GM18868 (cell line): ENCODE data around the gene SLC25A47.
"Not testable (repeated sequence)": the region's sequence is repeated elsewhere in the genome, so short reads cannot be mapped to it uniquely, and the experiment has no call there.

Experiments
- ATAC-seq: cut with Tn5 transposase; IDR thresholded peaks from one replicate; pipeline ENCODE4 v1.9.1; 2021; ENCODE audit warnings: mild to moderate bottlenecking, moderate library complexity; ENCODE audit not compliant: unreplicated experiment

Gene SLC25A47

GRCh38 chr14:100342826-100343225, 19.7 kb downstream of the SLC25A47 start:
- ATAC-seq: not testable (repeated sequence)

DNA sequence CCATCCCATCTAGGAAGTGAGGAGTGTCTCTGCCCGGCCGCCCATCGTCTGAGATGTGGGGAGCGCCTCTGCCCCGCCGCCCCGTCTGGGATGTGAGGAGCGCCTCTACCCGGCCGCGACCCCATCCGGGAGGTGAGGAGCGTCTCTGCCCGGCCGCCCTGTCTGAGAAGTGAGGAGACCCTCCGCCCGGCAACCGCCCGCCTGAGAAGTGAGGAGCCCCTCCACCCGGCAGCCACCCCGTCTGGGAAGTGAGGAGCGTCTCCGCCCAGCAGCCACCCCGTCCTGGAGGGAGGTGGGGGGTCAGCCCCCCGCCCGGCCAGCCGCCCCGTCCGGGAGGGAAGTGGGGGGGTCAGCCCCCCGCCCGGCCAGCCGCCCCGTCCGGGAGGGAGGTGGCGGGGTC, 21.5 kb downstream of the SLC25A47 start:
- not testable (repeated sequence) for ATAC-seq

GRCh38 chr14:100345711-100346110, 22.6 kb downstream of the SLC25A47 start:
- no peak for ATAC-seq

DNA sequence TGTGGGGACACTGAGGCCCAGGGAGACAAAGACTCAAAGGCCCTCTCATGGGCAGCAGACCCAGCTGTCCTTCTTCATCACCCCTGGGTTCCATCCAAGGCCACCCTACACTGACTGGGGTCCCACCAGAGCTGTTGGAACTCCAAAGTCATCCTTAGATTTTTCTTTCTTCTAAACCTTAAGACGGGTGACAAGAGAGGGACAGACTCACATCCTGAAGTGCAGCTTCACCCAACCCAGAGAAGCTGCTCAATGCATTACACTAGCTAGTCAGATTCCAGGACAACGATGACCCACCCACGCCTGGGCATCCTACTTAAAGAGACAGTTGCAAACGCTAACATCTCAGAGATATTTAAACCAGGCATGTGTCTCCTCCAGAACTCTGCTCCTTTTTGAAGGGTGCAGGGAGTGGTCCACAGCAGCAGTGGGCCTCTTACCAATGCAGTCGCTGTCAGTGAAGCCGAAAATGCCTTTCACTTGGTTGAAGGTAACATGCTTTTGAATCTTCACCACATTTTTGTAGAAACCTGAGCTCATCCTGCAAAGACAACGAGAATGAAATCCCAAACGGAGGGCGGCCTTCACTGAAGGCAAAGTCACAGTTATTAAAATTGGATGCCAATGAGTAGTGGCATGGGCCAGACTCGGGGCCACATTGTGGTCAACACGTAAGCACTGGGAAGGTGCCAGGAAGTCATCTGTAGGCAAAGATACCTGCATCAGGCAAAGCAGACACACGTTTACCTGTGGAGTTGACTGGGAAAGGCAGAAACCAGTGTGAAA, 23.4 kb downstream of the SLC25A47 start:
- no peak for ATAC-seq

GRCh38 chr14:100348253-100348729, 25.2 kb downstream of the SLC25A47 start:
- no peak for ATAC-seq

GRCh38 chr14:100348784-100349685, 25.9 kb downstream of the SLC25A47 start:
- no peak for ATAC-seq

DNA sequence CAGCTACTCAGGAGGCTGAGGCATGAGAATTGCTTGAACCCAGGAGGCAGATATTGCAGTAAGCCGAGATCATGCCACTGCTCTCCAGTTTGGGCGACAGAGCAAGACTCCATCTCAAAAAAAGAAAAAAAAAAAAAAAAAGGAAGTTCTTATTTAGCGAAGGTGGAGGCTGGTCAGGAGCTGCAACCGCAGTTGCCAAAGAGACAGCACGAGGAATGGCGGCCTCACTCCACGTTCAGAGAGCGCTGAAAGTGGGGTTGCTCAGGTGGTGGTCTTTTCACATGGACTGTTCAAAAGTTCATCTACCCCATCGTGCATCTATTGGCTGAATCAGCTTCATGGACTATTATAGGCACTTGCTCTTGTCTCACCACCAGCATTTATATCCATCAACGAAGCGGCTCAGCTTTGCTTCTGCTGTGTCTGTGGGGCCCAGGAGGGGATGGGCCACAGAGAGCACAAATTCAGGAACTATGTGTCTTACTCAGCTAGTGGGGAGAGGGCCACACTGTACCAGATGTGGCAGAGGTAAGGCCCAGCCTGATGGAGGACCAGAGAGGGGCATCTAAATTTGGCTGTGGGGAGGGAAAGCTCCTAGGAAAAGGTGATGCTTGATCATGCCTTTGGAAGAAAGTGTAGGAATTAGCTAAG, 27.3 kb downstream of the SLC25A47 start:
- no peak for ATAC-seq

GRCh38 chr14:100350986-100351385, 27.8 kb downstream of the SLC25A47 start:
- no peak for ATAC-seq

DNA sequence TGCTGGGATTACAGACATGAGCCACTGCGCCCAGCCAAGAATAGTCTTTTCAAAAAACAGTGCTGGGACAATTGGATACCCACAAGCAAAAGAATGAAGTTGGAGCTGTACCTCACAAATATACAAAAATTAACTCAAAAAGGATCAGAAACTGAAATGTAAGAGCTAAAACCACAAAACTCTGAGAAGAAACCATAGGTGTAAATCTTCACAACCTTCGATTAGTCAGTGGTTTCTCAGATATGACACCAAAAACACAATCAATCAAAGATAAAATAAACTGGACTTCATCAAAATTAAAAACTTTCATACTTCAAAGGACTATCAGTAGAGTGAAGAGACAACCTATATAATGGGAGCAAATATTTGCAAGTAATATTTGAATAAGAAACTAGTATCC, 35.3 kb downstream of the SLC25A47 start:
- no peak for ATAC-seq

DNA sequence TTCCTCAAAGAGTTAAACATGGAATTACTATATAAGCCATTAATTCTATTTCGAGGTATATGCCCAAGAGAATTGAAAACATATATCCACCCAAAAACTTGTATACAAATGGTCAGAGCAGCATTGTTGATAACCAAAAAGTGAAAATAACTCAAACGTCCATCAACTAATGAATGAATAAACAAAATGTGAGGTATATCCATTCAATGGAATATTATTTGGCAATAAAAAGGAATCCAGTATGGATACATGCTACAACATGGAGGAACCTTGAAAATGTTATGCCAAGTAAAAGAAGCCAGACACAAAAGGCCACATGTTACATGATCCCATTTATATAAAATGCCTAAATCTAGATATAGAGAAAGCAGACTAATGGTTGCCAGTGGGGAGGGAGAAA, 36.0 kb downstream of the SLC25A47 start:
- ATAC-seq: no peak

DNA sequence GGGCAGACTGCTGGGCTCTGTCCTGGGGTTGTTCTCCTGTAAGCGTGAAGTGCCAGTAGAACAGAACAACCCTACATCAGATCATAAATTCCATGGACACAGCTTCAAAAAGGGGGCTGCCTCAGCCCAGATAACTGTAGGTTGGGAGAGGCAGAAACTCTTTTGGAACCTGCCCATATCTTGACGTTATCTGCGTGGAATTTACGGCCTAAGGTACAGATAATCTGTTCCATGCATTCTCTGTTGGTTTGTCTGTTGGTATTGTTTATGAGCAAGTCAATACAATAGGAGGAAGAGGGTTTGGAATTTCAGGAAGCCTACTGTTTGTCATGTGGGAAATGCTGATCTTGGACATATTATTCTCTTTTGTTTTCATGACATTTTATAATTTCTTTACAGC, 36.7 kb downstream of the SLC25A47 start:
- ATAC-seq: no peak

- no peak for ATAC-seq
Measured at GRCh38 chr14:100361626-100362025, 38.5 kb downstream of the SLC25A47 start.

DNA sequence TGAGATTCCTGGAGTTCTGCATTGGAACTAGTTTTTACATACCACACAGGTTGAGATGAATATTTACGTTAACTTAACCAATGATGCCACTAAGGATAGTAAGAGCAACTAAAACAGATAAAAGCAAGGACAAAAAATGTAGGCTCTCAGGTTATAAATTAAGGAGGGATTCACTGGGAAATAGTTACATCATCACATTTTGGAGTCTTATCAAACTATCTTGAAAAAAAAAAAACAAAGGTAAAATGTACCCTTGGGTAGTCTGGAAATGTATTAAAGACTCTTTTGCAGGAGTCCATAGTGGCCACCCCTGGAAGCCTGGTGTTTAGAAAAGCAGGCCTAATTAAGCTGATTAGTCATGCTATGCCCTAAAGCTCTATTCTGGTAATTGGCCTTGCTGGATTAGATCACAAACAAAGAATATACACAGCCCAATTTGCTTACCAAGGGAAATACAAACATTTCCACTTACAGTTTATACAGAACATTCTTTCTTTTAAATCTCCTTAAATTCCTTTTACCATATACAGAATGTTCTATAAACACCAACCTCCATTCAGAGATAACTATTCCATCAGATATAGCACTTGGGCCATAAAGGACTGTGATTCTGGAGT, 39.3 kb downstream of the SLC25A47 start:
- no peak for ATAC-seq

DNA sequence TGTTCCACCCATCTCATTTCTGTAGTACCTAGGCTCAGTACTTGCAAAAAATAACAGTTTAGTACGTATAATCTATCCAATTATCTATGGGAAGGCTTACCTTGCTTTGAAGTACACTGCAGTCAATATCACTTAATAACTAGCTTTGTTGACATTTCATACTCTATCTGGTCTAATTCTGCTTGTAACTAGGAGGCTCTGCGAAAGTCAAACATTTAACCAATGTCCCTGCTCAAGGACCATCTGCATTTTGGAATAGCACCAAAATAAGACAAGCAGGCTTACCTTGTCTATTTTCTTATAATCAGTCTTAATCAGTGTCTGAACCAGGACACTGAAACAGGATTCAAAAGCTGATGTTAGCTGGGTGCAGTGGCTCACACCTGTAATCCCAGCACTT, 39.9 kb downstream of the SLC25A47 start:
- no peak for ATAC-seq

DNA sequence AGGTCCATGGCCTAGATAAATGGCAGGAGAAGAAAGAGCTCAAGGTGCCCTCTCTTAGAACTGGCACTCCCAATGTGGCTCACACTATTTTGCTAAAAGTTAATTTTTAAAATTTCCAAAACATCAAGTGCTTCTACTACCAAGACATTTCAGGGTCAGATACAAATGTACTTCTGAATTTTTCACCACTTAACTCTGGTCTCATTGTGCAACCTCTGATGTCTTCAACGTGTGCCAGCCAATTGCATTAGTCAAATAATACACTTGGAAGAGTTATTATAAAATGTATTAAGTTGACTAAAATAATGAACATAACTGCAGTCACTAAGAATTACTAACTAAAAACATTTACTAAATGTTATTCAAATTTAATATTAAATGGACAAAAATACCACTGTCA, 41.3 kb downstream of the SLC25A47 start:
- no peak for ATAC-seq

DNA sequence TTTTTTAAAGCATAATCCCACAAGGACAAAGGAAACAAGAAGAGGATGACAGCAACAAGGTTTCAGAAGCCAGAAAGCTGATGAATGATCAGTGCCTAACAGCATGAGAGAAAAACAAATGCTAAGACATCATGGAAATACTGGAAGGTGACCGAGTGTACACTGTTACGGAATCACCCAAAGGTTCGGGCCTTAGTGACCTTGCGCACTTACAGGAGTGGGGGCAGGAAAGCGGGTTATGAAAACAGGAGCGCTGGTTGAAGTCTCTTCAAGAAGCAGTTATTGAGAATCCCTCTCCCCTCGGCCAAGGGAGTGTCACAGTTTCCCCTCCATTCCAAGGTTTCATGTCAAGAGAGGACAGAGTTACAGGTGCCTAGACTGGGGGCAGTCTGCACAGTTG, 42.6 kb downstream of the SLC25A47 start:
- no peak for ATAC-seq

DNA sequence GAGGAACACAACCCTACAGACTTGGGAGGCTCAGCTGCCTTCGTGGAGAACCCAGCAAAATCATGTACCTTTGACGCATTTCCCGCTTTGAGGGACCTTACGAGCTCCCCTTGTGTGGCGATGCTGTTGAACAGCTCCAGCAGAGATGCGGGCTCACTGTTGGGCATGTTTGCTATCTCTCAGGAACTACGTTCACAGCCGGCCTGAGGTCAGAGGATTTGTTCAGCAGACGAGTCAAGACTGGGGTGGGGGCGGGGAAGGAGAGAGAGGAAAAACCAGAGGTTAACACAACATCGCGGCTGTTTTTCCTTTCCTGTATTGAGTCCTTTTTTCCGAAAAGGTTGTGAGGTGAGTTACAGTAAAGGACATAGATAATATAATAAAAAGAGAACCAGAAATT, 45.9 kb downstream of the SLC25A47 start:
- ATAC-seq: no peak

- ATAC-seq: no peak
Measured at GRCh38 chr14:100370003-100370402, 46.9 kb downstream of the SLC25A47 start.

GRCh38 chr14:100371773-100372172, 48.6 kb downstream of the SLC25A47 start:
- no peak for ATAC-seq

DNA sequence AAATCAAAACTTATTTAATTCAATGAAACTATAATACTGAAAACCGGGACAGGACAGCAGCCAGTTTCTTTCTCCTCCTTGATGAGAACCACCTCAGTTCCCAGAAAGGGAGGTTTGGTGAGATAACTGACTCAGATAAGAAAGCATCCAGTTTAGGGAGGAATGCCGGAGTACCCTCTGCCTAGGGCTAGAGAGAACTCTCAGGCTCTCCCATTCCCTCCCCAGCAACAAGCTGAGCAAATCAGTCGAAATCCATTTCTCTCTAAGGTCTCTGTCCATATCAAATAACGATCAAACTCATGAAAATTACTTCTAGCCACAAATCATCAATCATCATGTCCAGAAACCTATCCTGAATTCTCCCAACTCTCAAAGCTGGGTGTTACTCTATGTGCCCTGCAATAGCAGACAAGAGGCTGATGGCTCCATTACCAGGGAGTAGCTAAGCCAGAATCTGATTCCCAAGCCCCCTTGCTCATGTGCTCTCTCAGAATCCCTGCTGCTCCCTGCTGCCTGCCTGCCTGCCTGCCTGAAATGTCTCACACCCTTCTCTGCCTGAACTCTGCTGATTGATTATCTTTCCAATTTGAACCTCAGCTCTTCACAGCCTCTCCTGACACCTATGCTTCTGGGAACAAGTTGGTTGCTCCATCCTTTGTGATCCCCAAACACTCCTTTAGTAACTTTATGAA, 49.4 kb downstream of the SLC25A47 start:
- ATAC-seq: no peak
